ENCODE results near the gene HIF1A. TPM values are rescaled to one million over a fixed set of nuclear protein-coding genes. Genes with fewer than 3 reads are reported as not detected.

Gene HIF1A
- total and polyA plus RNA-seq, 2 of the 13 experiments (the other 11 are each of a cell fraction or from before 2014, with no cell fraction given): 41.0 to 126 TPM

- TF ChIP-seq TOPORS (CRISPR knock-in tag; IDR thresholded peaks at IDR 0.05): no peak
- TF ChIP-seq HMGXB3 (CRISPR knock-in tag; IDR thresholded peaks at IDR 0.05; ENCODE audit: borderline replicate concordance): no peak
- no peak for TF ChIP-seq HOXA9 (CRISPR knock-in tag; IDR thresholded peaks at IDR 0.05; ENCODE audit: borderline replicate concordance)
- no peak for TF ChIP-seq MYNN (CRISPR knock-in tag; IDR thresholded peaks at IDR 0.05; ENCODE audit: low read depth)
- ChIA-PET CTCF (ENCODE audit: low intra/inter-chr PET ratio, low total read pairs) (no interaction called here), POLR2A (no interaction called here)
- Histone ChIP-seq H3K27ac (ENCODE audit: extremely low read length, insufficient read depth, low read length) (no peak overlapping the region), H3K36me3 (replicated peaks in 1 of 2; ENCODE audit: control insufficient read depth in 1 of 2, insufficient read depth in 2 of 2, low read length in 2 of 2) (peaks cover 15 to 77% of the 10 kb centered on the region in 2 experiments), H2AFZ (ENCODE audit: low read length) (no peak overlapping the region), H3K4me1 (ENCODE audit: insufficient read depth, low read length) (no peaks in the 10 kb centered on the region), H4K20me1 (ENCODE audit: insufficient read depth, low read length) (no peaks in the 10 kb centered on the region; the same call in 1 of the 2 replicates), H3K79me2 (ENCODE audit: insufficient read depth, low read length) (no peaks in the 10 kb centered on the region), H3K9me3 (ENCODE audit: low read length) (no peaks in the 10 kb centered on the region), H3K27me3 (ENCODE audit: control insufficient read depth in 1 of 2, insufficient read depth in 2 of 2, low read length in 2 of 2) (no peaks in the 10 kb centered on the region), H3K4me3 (replicated peaks in 1 of 3; ENCODE audit: insufficient read depth in 1 of 3, low read depth in 2 of 3, low read length in 3 of 3) (no peak overlapping the region), H3K4me2 (ENCODE audit: low read depth, low read length) (no peak overlapping the region), H3K9ac (ENCODE audit: insufficient read depth, low read depth, low read length) (no peak overlapping the region)
- BruUV-seq (replicated peaks): no TSS peak
- FAIRE-seq (no peak), DNase-seq (ENCODE audit: low spot score) (no peak), ATAC-seq (no peak)
- in situ Hi-C loops (cut with HindIII; ENCODE audit: extremely low pct_ligation_motif_present, low pct_unique_long_range_greater_than_20kb) (loop anchor here (5.0 kb wide), 1 partner anchor 272 kb away; no protein-coding TSS in a partner anchor), intact Hi-C loops (cut with micrococcal nuclease; ENCODE audit: unreplicated experiment) (loop anchor here (5.0 kb wide), 1 partner anchor 37 kb away; the partner anchor contains the start of gene HIF1A)
- WGBS (ENCODE audit: low lambda C conversion rate): 98% methylated on average over 2 of the region's 2 CpGs
These were observed 38.7 kb downstream of the HIF1A start for GRCh38 chr14:61733972-61734371.

Data from HepG2 (cell line).